22Rv1 (cell line): ENCODE data around the gene NUDT22.

Source experiments
- H3K27ac ChIP-seq: fragments of 450-650 bp; 2 replicates; pipeline ENCODE4 v1.5.1; 2017
- CTCF ChIP-seq: fragments of 450-650 bp; IDR thresholded peaks from 2 replicates; pipeline ENCODE4 v1.5.1; 2017; ENCODE audit warnings: mild to moderate bottlenecking
- ZFX ChIP-seq: fragments of 450-650 bp; IDR thresholded peaks from 2 replicates; pipeline ENCODE4 v1.6.1; 2017; ENCODE audit warnings: antibody characterized with exemption, borderline replicate concordance

NUDT22 gene

GRCh38 chr11:64229744-64230170, 3.7 kb downstream of the NUDT22 start:
- TF ChIP-seq ZFX (no peak), CTCF (no peak)
- peak overlapping the region; percentile 73 for H3K27ac ChIP-seq

- TF ChIP-seq ZFX (no peak), CTCF (no peak)
- H3K27ac ChIP-seq = peak within 1 kb of the TSS; percentile 73
These were observed 4.3 kb downstream of the NUDT22 start, which contains the start of gene DNAJC4 for GRCh38 chr11:64230171-64230984. TSS of gene DNAJC4 (plus strand) at chr11:64230548. CDS start at chr11:64230855, 307 bp downstream.

- H3K27ac ChIP-seq = peak overlapping the region; percentile 73
- TF ChIP-seq ZFX = no peak
- TF ChIP-seq CTCF = no peak
These were observed 4.9 kb downstream of the NUDT22 start for GRCh38 chr11:64230985-64231365.

- TF ChIP-seq CTCF (no peak), ZFX (no peak)
- H3K27ac ChIP-seq = no peak overlapping the region
These were observed 5.5 kb downstream of the NUDT22 start for GRCh38 chr11:64231546-64231945.

GRCh38 chr11:64232182-64232966, 6.3 kb downstream of the NUDT22 start:
- TF ChIP-seq CTCF (no peak), ZFX (no peak)
- H3K27ac ChIP-seq = no peak overlapping the region

GRCh38 chr11:64232967-64233315, 6.9 kb downstream of the NUDT22 start:
- no peak for TF ChIP-seq CTCF
- TF ChIP-seq ZFX = no peak
- H3K27ac ChIP-seq = no peak overlapping the region
